Stimulated activated CD4-positive, alpha-beta T cell treated with anti-CD3 and anti-CD28 coated beads, Interleukin-1b, Interleukin-23, amount 100 ng/mL, for 24 hours (primary cell): ENCODE data around the gene CELF4.

Experiments
- DNase-seq, 4 experiments: peaks; one replicate each; pipeline ENCODE4 v3.0.0-alpha.2; 2020; ENCODE audit warnings: low read depth in 4 of 4, low spot score in 1 of 4

Gene CELF4

GRCh38 chr18:37565101-37565976 is at the start of gene CELF4:
Gene CELF4 (minus strand): TSS chr18:37565798.
- DNase-seq: no peak

- DNase-seq: no peak
Measured at GRCh38 chr18:37613253-37613565, 47.6 kb upstream of the CELF4 start.

GRCh38 chr18:37612524-37613252 is 47.1 kb upstream of the CELF4 start:
- DNase-seq: no peak

GRCh38 chr18:37611614-37612279 is 46.1 kb upstream of the CELF4 start:
- DNase-seq: no peak

- DNase-seq: no peak
Measured at GRCh38 chr18:37608876-37609275, 43.3 kb upstream of the CELF4 start.

- DNase-seq: no peak
Measured at GRCh38 chr18:37607281-37607680, 41.7 kb upstream of the CELF4 start.

- no peak for DNase-seq
Measured at GRCh38 chr18:37604032-37604431, 38.4 kb upstream of the CELF4 start.

GRCh38 chr18:37598966-37599896 is 33.6 kb upstream of the CELF4 start:
- no peak for DNase-seq

- no peak for DNase-seq
Measured at GRCh38 chr18:37598396-37598795, 32.8 kb upstream of the CELF4 start.

GRCh38 chr18:37590346-37590745 is 24.7 kb upstream of the CELF4 start:
- DNase-seq: no peak

- DNase-seq: no peak
Measured at GRCh38 chr18:37588289-37588688, 22.7 kb upstream of the CELF4 start.

- DNase-seq: no peak
Measured at GRCh38 chr18:37586656-37587225, 21.1 kb upstream of the CELF4 start.

- DNase-seq: no peak
Measured at GRCh38 chr18:37584952-37585695, 19.5 kb upstream of the CELF4 start.

GRCh38 chr18:37584217-37584616 is 18.6 kb upstream of the CELF4 start:
- no peak for DNase-seq

GRCh38 chr18:37582261-37582660 is 16.7 kb upstream of the CELF4 start:
- DNase-seq: no peak

GRCh38 chr18:37578886-37579513 is 13.4 kb upstream of the CELF4 start:
- DNase-seq: no peak

GRCh38 chr18:37578182-37578678 is 12.6 kb upstream of the CELF4 start:
- no peak for DNase-seq

GRCh38 chr18:37577051-37577611 is 11.5 kb upstream of the CELF4 start:
- no peak for DNase-seq

GRCh38 chr18:37575646-37576045 is 10.0 kb upstream of the CELF4 start:
- no peak for DNase-seq
